Thoracic aorta (tissue), 2 donors: ENCODE results near the gene GLYATL1. TPM values are rescaled to one million over a fixed set of nuclear protein-coding genes. Genes with fewer than 3 reads are reported as not detected.

Experiments
- ATAC-seq: fragments of 150-250 bp; one replicate; pipeline ENCODE4 v1.8.0; 2017; ENCODE audit warnings: low read depth; ENCODE audit not compliant: insufficient number of reproducible peaks, low FRiP score
- DNase-seq: peaks from one replicate; pipeline ENCODE4 v3.0.0-alpha.2; 2020; ENCODE audit warnings: low spot score
- H3K27ac ChIP-seq, 2 donors: fragments of 200-600 bp; sonication (generic); 1 replicate in 1 of 2; 2 replicates in 1 of 2; pipeline ENCODE4 v1.5.1; 2016; ENCODE audit warnings: mild to moderate bottlenecking in 2 of 2, moderate library complexity in 2 of 2
- H3K27me3 ChIP-seq: fragments of 200-600 bp; sonication (generic); replicated peaks from 2 replicates; pipeline ENCODE4 v1.6.0; 2016; ENCODE audit warnings: mild to moderate bottlenecking; ENCODE audit not compliant: insufficient read depth
- H3K36me3 ChIP-seq: fragments of 200-600 bp; sonication (generic); one replicate; pipeline ENCODE4 v1.5.1; 2016
- H3K4me1 ChIP-seq, 2 donors: fragments of 200-600 bp; sonication (generic); 1 replicate in 1 of 2; 2 replicates in 1 of 2; pipeline versions ENCODE4 v1.5.1 to v1.6.0; 2016; ENCODE audit warnings: low read depth in 2 of 2, mild to moderate bottlenecking in 1 of 2; ENCODE audit not compliant: control insufficient read depth in 1 of 2
- H3K4me3 ChIP-seq: fragments of 200-600 bp; sonication (generic); 2 replicates; pipeline ENCODE4 v1.5.1; 2016; ENCODE audit warnings: mild to moderate bottlenecking
- H3K9me3 ChIP-seq: fragments of 200-600 bp; sonication (generic); 2 replicates; pipeline ENCODE4 v1.5.1; 2016
- CTCF ChIP-seq: fragments of 200-600 bp; sonication (generic); IDR thresholded peaks from one replicate; pipeline ENCODE4 v1.5.1; 2019; ENCODE audit warnings: antibody characterized with exemption
- total RNA-seq, 2 donors: library from RNA; depleted of rRNA; stranded (reverse); fragments of >200 nt; gene quantifications; one replicate each; pipeline versions ENCODE4 v1.1.0 to v1.2.3, GENCODE V29; 2016

The GLYATL1 gene
- total RNA-seq, 2 donors from 2014 or later, result not detected

DNA sequence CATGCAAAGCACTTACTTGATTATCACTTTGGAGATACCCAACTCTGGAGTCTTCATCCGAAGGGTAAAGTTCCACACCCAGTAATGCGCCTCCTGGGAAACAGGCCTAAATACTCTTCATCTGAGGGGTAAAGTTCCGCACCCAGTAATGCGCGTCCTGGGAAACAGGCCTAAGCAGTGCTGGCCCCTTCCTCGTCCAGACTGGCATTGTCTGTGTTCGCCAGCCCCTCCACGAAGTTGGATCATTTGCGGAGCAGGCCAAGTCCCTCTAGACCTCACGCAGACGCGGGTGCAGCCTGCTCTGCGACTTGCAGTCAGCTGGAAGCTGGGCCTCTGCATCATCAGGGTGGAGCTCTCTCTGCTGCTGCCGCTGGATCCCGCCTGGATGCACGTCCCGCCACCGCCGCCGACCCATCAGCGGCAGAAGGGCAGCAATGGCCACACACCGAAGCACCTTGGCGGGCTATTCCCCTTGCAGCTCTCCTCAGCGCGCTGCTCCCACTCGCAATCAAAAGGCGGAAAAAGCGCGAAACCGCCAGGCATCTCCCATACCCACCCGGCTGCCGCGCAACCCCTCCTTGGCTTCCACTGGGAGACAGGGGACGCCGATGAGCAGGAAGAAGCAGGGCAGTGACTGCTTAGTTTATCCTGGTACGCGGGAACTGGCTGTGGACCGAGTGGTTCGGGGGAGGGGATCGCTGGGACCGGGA is 34.1 kb upstream of the GLYATL1 start:
- no peak for ATAC-seq
- DNase-seq, result no peak
- Histone ChIP-seq H3K36me3 (no peaks in the 10 kb centered on the region), H3K9me3 (no peaks in the 10 kb centered on the region), H3K27me3 (no peaks in the 10 kb centered on the region), H3K4me1 (peaks cover 0 to 3% of the 10 kb centered on the region in 2 donors), H3K27ac (no peak overlapping the region), H3K4me3 (peak overlapping the region; percentile 36)
- no peak for TF ChIP-seq CTCF

DNA sequence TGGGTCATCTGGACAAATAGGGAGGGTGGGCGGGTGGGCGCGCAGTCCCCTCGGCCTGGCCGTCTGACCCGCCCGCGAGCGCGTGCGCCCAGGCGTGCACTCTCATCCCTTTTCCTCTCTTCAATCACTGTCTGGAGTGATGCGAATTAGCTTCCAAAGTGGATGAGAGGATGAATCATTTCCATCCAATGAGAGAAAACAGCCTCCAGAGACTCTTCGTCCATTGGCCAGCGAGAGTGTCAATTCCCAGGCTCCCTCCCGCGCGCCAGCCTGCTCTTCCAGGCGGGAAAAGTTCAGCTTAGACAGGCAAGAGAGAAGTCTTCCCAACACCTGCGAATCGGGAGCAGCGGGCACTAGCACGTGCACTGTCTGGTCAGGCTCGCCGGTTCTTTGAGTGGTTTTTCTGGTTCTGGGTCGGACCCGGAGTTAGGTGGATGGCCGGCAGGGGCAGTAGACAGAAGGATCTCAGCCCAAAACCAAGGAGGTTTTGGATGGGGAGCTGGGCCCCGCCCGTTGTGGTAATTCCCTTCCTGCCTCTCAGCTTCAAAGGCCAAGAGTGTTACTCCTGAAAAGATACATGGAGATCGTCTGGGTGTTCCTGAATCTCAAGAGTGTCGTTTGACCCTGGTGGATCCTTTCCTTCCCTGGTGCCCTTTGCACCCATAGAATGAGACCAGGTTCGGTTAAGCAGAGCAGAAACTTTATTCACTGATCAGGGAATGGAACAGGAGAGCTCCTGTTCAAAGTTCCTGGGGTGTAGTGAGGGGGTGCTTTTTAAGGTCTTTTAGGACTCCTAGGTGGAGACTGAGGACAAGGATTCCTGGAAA is 33.4 kb upstream of the GLYATL1 start:
- DNase-seq (no peak), ATAC-seq (no peak)
- Histone ChIP-seq H3K36me3 (no peaks in the 10 kb centered on the region), H3K4me1 (peaks cover 0 to 3% of the 10 kb centered on the region in 2 donors), H3K4me3 (peak overlapping the region; percentile 36), H3K27ac (no peak overlapping the region), H3K27me3 (no peaks in the 10 kb centered on the region), H3K9me3 (no peaks in the 10 kb centered on the region)
- TF ChIP-seq CTCF, result no peak

DNA sequence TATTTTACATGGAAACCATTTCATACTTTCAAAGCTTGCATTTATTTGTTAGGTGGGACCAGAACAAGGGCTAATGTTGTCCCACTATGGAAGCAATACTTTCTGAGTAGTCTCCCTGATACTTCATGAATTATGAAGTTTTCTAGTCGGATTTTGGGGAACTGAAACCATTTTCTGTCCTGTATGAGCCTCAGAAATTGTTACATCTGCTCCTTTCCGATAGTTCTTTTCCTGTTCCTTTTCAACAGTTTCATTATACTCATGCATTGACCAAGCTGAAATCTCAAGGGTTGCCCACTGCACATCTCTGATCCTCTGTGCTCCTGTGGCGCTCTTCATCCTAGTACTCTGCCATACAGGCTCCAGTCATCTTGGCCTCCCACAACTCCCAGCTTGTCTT is 31.5 kb upstream of the GLYATL1 start:
- no peak for TF ChIP-seq CTCF
- DNase-seq (no peak), ATAC-seq (no peak)
- Histone ChIP-seq H3K4me3 (no peak overlapping the region), H3K4me1 (peaks cover 0 to 3% of the 10 kb centered on the region in 2 donors), H3K9me3 (no peaks in the 10 kb centered on the region), H3K36me3 (no peaks in the 10 kb centered on the region), H3K27ac (no peak overlapping the region), H3K27me3 (no peaks in the 10 kb centered on the region)

DNA sequence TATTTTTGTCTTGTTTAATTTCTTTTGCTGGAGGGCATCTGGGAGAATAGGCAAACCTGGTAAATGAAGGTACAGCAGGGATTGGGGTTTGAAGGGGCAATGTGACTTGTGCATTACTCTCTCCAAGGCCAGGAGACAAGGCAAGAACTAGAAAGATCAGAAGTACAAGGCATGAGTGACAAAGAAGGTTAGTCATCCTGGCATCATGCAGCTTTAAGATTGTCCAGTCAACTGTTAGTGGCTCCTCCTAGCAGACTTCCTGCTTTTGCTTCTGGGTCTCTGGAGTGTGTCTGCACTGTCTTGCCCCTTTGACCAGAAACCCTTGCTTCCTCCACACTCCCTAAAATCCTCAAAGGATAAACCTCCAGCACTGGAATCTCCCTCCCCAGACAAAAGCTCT is 27.2 kb upstream of the GLYATL1 start:
- H3K9me3 ChIP-seq, result peaks cover 2% of the 10 kb centered on the region
- ATAC-seq, result no peak

More for the DNA sequence above, 27.2 kb upstream of the GLYATL1 start:
- Histone ChIP-seq H3K27ac (no peak overlapping the region), H3K27me3 (no peaks in the 10 kb centered on the region), H3K36me3 (no peaks in the 10 kb centered on the region), H3K4me3 (no peak overlapping the region), H3K4me1 (no peaks in the 10 kb centered on the region)
- no peak for DNase-seq
- no peak for TF ChIP-seq CTCF
